Measurements from ENCODE around the gene WNT9B.

GRCh38 chr17:46869296-46869695 lies 17.9 kb downstream of the WNT9B start:
- TF ChIP-seq CTCF (IDR thresholded peaks at IDR 0.05) (no peak), ZFX (IDR thresholded peaks at IDR 0.05; ENCODE audit: borderline replicate concordance) (no peak)
